Measurements from ENCODE around the gene CERK.

DNA sequence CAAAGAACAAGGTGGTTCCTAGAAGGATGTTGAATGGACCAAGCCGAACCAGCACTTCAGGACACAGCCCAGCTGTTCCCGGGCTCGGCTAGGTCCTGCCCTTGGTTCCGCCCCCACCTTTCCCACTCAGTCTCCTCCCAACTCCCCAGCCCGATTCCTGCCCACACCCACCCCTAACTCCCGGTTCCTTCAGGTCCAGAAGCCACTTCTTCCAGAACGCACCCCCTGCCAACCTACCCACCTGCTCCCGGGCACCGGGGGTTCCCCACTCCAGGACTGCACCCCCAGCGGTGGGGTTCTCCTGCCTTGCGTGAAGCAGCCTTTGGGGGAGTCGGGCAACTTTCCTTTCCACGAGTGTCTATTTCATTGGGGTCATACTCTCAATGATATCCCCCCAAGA, 30.7 kb downstream of the CERK start:
- TF ChIP-seq, protein P1, sequence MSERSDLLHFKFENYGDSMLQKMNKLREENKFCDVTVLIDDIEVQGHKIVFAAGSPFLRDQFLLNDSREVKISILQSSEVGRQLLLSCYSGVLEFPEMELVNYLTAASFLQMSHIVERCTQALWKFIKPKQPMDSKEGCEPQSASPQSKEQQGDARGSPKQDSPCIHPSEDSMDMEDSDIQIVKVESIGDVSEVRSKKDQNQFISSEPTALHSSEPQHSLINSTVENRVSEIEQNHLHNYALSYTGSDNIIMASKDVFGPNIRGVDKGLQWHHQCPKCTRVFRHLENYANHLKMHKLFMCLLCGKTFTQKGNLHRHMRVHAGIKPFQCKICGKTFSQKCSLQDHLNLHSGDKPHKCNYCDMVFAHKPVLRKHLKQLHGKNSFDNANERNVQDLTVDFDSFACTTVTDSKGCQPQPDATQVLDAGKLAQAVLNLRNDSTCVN (tag by site-specific recombination; optimal IDR thresholded peaks at IDR 0.05), result no peak
- TF ChIP-seq, protein P2, sequence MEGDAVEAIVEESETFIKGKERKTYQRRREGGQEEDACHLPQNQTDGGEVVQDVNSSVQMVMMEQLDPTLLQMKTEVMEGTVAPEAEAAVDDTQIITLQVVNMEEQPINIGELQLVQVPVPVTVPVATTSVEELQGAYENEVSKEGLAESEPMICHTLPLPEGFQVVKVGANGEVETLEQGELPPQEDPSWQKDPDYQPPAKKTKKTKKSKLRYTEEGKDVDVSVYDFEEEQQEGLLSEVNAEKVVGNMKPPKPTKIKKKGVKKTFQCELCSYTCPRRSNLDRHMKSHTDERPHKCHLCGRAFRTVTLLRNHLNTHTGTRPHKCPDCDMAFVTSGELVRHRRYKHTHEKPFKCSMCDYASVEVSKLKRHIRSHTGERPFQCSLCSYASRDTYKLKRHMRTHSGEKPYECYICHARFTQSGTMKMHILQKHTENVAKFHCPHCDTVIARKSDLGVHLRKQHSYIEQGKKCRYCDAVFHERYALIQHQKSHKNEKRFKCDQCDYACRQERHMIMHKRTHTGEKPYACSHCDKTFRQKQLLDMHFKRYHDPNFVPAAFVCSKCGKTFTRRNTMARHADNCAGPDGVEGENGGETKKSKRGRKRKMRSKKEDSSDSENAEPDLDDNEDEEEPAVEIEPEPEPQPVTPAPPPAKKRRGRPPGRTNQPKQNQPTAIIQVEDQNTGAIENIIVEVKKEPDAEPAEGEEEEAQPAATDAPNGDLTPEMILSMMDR (tag by site-specific recombination; IDR thresholded peaks at IDR 0.05), result no peak
- TF ChIP-seq ZNF169 (tag by site-specific recombination; IDR thresholded peaks at IDR 0.05) (no peak), TCF7L2 (IDR thresholded peaks at IDR 0.05; ENCODE audit: borderline replicate concordance, low read depth, low read length) (no peak), KLF9 (tag by site-specific recombination; IDR thresholded peaks at IDR 0.05; ENCODE audit: low read depth) (no peak), ZNF549 (tag by site-specific recombination; IDR thresholded peaks at IDR 0.05) (no peak), ZXDB (tag by site-specific recombination; IDR thresholded peaks at IDR 0.05) (no peak), YY1 (tag by site-specific recombination; IDR thresholded peaks at IDR 0.05) (no peak), ZNF596 (tag by site-specific recombination; IDR thresholded peaks at IDR 0.05) (no peak), ZNF335 (tag by site-specific recombination; conservative IDR thresholded peaks at IDR 0.05) (no peak), ZNF2 (tag by site-specific recombination; IDR thresholded peaks at IDR 0.05) (no peak), ZNF184 (tag by site-specific recombination; IDR thresholded peaks at IDR 0.05) (no peak)
- TF ChIP-seq, protein P3, sequence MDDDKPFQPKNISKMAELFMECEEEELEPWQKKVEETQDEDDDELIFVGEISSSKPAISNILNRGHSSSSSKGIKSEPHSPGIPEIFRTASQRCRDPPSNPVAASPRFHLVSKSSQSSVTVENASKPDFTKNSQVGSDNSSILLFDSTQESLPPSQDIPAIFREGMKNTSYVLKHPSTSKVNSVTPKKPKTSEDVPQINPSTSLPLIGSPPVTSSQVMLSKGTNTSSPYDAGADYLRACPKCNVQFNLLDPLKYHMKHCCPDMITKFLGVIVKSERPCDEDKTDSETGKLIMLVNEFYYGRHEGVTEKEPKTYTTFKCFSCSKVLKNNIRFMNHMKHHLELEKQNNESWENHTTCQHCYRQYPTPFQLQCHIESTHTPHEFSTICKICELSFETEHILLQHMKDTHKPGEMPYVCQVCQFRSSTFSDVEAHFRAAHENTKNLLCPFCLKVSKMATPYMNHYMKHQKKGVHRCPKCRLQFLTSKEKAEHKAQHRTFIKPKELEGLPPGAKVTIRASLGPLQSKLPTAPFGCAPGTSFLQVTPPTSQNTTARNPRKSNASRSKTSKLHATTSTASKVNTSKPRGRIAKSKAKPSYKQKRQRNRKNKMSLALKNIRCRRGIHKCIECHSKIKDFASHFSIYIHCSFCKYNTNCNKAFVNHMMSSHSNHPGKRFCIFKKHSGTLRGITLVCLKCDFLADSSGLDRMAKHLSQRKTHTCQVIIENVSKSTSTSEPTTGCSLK (tag by site-specific recombination; IDR thresholded peaks at IDR 0.05), result no peak
- TF ChIP-seq, protein P4, sequence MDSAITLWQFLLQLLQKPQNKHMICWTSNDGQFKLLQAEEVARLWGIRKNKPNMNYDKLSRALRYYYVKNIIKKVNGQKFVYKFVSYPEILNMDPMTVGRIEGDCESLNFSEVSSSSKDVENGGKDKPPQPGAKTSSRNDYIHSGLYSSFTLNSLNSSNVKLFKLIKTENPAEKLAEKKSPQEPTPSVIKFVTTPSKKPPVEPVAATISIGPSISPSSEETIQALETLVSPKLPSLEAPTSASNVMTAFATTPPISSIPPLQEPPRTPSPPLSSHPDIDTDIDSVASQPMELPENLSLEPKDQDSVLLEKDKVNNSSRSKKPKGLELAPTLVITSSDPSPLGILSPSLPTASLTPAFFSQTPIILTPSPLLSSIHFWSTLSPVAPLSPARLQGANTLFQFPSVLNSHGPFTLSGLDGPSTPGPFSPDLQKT (IDR thresholded peaks at IDR 0.05; ENCODE audit: borderline replicate concordance, low read depth, low read length), result no peak

Data from HEK293 (cell line).